ENCODE data around the gene DIP2C.

- TF ChIP-seq STAT6 (CRISPR knock-in tag; conservative IDR thresholded peaks at IDR 0.05; ENCODE audit: low read depth) (no peak), FOXP4 (CRISPR knock-in tag; IDR thresholded peaks at IDR 0.05) (no peak)
Measured at GRCh38 chr10:317271-317769, 372.1 kb downstream of the DIP2C start.

Data from WTC11 (cell line).